ENCODE results near the gene ARMC10. TPM values are rescaled to one million over a fixed set of nuclear protein-coding genes. Genes with fewer than 3 reads are reported as not detected.

Gene ARMC10
- total and polyA plus RNA-seq, 9 of the 15 experiments (the other 6 are each of a cell fraction or from before 2014, with no cell fraction given) = 17.0 to 113 (median 72.6) TPM

DNA sequence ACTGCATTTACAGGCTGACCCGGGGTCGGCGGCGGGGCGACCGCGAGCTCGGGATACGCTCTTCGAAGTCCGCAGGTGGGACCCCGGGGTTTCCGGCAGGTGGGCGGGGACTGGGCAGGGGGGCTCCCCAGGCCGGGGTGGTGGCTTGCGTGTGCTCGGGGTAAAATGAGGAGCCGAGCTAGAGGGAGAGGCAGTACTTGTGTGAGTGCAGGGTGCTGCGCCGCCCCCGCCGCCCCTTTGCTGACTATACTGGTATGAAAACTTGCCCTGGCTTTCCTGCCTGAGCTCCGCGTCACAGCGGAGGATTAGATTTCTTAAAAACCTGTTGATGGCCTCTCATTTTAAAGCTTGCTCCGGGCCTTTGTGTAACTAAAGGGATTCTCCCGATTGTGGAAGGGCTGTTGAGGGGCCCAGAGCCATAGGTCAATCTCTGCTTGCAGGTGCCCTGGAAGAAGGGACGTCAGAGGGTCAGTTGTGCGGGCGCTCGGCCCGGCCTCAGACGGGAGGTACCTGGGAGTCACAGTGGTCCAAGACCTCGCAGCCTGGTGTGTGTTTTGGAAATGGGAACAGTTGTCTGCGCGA lies 488 bp downstream of the ARMC10 start (continued):
- TF ChIP-seq RBBP5 (IDR thresholded peaks at IDR 0.05; ENCODE audit: borderline replicate concordance, insufficient read depth, low read length, poor library complexity, severe bottlenecking) (peak; percentile 23), ZNF766 (CRISPR knock-in tag; conservative IDR thresholded peaks at IDR 0.05) (0 out of 2 replicates have a peak, but pooled peaks have one; percentile 3), SREBF2 (CRISPR knock-in tag; IDR thresholded peaks at IDR 0.05) (no peak), SMARCA4 (IDR thresholded peaks at IDR 0.05) (0 out of 2 replicates have a peak, but pooled peaks have one; percentile 25), CHCHD3 (CRISPR knock-in tag; IDR thresholded peaks at IDR 0.05) (0 out of 2 replicates have a peak, but pooled peaks have one; percentile 22), HCFC1 (IDR thresholded peaks at IDR 0.05; ENCODE audit: low read depth, low read length) (no peak), JUNB (CRISPR knock-in tag; conservative IDR thresholded peaks at IDR 0.05) (no peak), YY1 (IDR thresholded peaks at IDR 0.05; ENCODE audit: borderline replicate concordance in 1 of 3, control insufficient read depth in 1 of 3, extremely low read depth in 1 of 3, insufficient read depth in 3 of 3, insufficient read length in 1 of 3, insufficient replicate concordance in 2 of 3, low read depth in 1 of 3, low read length in 2 of 3) (peak in 1 of 3 experiments; percentile 6), NR2C2 (CRISPR knock-in tag; IDR thresholded peaks at IDR 0.05) (no peak), NR2C2 (tag; IDR thresholded peaks at IDR 0.05) (peak; percentile 82), ZNF717 (CRISPR knock-in tag; IDR thresholded peaks at IDR 0.05) (no peak), ZNF431 (CRISPR knock-in tag; IDR thresholded peaks at IDR 0.05) (0 out of 2 replicates have a peak, but pooled peaks have one; percentile 26)
- TF ChIP-seq, protein P1, sequence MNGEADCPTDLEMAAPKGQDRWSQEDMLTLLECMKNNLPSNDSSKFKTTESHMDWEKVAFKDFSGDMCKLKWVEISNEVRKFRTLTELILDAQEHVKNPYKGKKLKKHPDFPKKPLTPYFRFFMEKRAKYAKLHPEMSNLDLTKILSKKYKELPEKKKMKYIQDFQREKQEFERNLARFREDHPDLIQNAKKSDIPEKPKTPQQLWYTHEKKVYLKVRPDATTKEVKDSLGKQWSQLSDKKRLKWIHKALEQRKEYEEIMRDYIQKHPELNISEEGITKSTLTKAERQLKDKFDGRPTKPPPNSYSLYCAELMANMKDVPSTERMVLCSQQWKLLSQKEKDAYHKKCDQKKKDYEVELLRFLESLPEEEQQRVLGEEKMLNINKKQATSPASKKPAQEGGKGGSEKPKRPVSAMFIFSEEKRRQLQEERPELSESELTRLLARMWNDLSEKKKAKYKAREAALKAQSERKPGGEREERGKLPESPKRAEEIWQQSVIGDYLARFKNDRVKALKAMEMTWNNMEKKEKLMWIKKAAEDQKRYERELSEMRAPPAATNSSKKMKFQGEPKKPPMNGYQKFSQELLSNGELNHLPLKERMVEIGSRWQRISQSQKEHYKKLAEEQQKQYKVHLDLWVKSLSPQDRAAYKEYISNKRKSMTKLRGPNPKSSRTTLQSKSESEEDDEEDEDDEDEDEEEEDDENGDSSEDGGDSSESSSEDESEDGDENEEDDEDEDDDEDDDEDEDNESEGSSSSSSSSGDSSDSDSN (IDR thresholded peaks at IDR 0.05; ENCODE audit: borderline replicate concordance in 1 of 2, low read depth in 2 of 2, low read length in 2 of 2) = peak in 1 of 2 experiments; percentile 7; a peak in 1 of 4 replicates
- TF ChIP-seq, protein P2, sequence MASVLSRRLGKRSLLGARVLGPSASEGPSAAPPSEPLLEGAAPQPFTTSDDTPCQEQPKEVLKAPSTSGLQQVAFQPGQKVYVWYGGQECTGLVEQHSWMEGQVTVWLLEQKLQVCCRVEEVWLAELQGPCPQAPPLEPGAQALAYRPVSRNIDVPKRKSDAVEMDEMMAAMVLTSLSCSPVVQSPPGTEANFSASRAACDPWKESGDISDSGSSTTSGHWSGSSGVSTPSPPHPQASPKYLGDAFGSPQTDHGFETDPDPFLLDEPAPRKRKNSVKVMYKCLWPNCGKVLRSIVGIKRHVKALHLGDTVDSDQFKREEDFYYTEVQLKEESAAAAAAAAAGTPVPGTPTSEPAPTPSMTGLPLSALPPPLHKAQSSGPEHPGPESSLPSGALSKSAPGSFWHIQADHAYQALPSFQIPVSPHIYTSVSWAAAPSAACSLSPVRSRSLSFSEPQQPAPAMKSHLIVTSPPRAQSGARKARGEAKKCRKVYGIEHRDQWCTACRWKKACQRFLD (CRISPR knock-in tag; IDR thresholded peaks at IDR 0.05) = peak; percentile 62; the same call in 1 of the 2 replicates
- TF ChIP-seq, protein P3, sequence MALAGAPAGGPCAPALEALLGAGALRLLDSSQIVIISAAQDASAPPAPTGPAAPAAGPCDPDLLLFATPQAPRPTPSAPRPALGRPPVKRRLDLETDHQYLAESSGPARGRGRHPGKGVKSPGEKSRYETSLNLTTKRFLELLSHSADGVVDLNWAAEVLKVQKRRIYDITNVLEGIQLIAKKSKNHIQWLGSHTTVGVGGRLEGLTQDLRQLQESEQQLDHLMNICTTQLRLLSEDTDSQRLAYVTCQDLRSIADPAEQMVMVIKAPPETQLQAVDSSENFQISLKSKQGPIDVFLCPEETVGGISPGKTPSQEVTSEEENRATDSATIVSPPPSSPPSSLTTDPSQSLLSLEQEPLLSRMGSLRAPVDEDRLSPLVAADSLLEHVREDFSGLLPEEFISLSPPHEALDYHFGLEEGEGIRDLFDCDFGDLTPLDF (CRISPR knock-in tag; IDR thresholded peaks at IDR 0.05) = 0 out of 2 replicates have a peak, but pooled peaks have one; percentile 44

All from K562 (cell line).